MM.1S (cell line): ENCODE measurements around the gene TSSC4.

Experiments
- DNase-seq: peaks from one replicate; pipeline ENCODE4 v3.0.0-alpha.2; 2015
- H2AFZ ChIP-seq: fragments of 300-600 bp; sonication (generic); 2 replicates; pipeline ENCODE4 v1.6.0; 2016; ENCODE audit warnings: antibody characterized with exemption, low read length
- H3F3A ChIP-seq: fragments of 300-600 bp; sonication (generic); 2 replicates; pipeline ENCODE4 v1.6.1; 2016; ENCODE audit warnings: mild to moderate bottlenecking, antibody characterized with exemption, low read length, moderate library complexity, mixed read lengths; ENCODE audit not compliant: insufficient read depth
- H3K27ac ChIP-seq: fragments of 300-600 bp; sonication (generic); 2 replicates; pipeline ENCODE4 v1.5.1; 2016; ENCODE audit warnings: mild to moderate bottlenecking, low read length
- H3K27me3 ChIP-seq: fragments of 300-600 bp; sonication (generic); replicated peaks from 2 replicates; pipeline ENCODE4 v1.6.0; 2016; ENCODE audit warnings: low read length; ENCODE audit not compliant: insufficient read depth
- H3K36me3 ChIP-seq: fragments of 300-600 bp; sonication (generic); replicated peaks from 2 replicates; pipeline ENCODE4 v1.6.1; 2016; ENCODE audit warnings: mild to moderate bottlenecking, low read length, mixed read lengths; ENCODE audit not compliant: insufficient read depth
- H3K4me1 ChIP-seq: fragments of 300-600 bp; sonication (generic); 2 replicates; pipeline ENCODE4 v1.6.1; 2016; ENCODE audit warnings: low read length, mixed read lengths
- H3K4me2 ChIP-seq: fragments of 300-600 bp; sonication (generic); 2 replicates; pipeline ENCODE4 v1.6.0; 2016; ENCODE audit warnings: low read depth, low read length
- H3K4me3 ChIP-seq: fragments of 300-600 bp; sonication (generic); 2 replicates; pipeline ENCODE4 v1.5.1; 2016; ENCODE audit warnings: low read length, mixed read lengths
- H3K79me2 ChIP-seq: fragments of 300-600 bp; sonication (generic); 2 replicates; pipeline ENCODE4 v1.6.1; 2016; ENCODE audit warnings: mixed run types, low read length, mixed read lengths
- H3K9ac ChIP-seq: fragments of 300-600 bp; sonication (generic); 2 replicates; pipeline ENCODE4 v1.6.1; 2016; ENCODE audit warnings: low read length, mixed read lengths
- H3K9me2 ChIP-seq: fragments of 300-600 bp; sonication (generic); replicated peaks from 2 replicates; pipeline ENCODE4 v1.6.1; 2016; ENCODE audit warnings: mild to moderate bottlenecking, low read length, mixed read lengths; ENCODE audit not compliant: insufficient read depth
- H3K9me3 ChIP-seq: fragments of 300-600 bp; sonication (generic); replicated peaks from 2 replicates; pipeline ENCODE4 v1.6.1; 2016; ENCODE audit warnings: mild to moderate bottlenecking, low read length, mixed read lengths; ENCODE audit not compliant: insufficient read depth
- H4K20me1 ChIP-seq: fragments of 300-600 bp; sonication (generic); 2 replicates; pipeline ENCODE4 v1.6.1; 2016; ENCODE audit warnings: mild to moderate bottlenecking, low read length, moderate library complexity, mixed read lengths; ENCODE audit not compliant: insufficient read depth
- CTCF ChIP-seq: fragments of 300-600 bp; sonication (generic); IDR thresholded peaks from 2 replicates; pipeline ENCODE4 v1.5.1; 2016; ENCODE audit warnings: antibody characterized with exemption, low read length, mixed read lengths
- EZH2 ChIP-seq: fragments of 300-600 bp; sonication (generic); optimal IDR thresholded peaks from 2 replicates; pipeline ENCODE3; 2017; ENCODE audit warnings: low read depth, mild to moderate bottlenecking, antibody characterized with exemption, low read length, mixed read lengths
- EZH2phosphoT487 ChIP-seq: fragments of 300-600 bp; sonication (generic); IDR thresholded peaks from 2 replicates; pipeline ENCODE4 v1.6.1; 2018; ENCODE audit warnings: antibody characterized with exemption, low read length

The TSSC4 gene

DNA sequence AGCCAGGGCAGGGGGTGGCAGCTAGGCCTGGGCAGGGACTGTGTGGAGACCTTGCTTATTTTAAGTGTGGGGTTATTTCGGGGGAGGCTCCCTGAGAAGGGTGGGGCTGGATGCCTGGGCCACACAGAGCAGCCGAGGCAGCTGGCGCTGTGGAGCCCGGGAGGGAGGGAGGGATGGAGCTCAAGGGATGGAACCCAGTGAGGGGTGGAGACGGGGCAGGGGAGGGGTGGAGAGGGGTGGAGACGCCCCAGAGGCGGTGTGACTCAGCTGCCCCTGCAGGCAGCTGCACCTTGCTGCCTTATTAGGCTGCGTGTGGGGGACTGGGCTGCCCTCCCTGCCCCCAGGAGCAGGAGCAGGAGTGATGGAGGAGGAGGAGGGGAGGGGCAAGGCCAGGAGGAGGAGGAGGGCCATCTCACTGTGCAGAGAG lies 9.8 kb upstream of the TSSC4 start:
- peaks cover 23% of the 10 kb centered on the region for H3K27me3 ChIP-seq
- TF ChIP-seq EZH2 (no peak), EZH2phosphoT487 (no peak), CTCF (no peak)
- H3F3A ChIP-seq: no peaks in the 10 kb centered on the region
- no peak for DNase-seq
- H3K79me2 ChIP-seq: no peaks in the 10 kb centered on the region
- H3K36me3 ChIP-seq: no peaks in the 10 kb centered on the region
- H3K27ac ChIP-seq: no peak overlapping the region
- H3K9ac ChIP-seq: no peak overlapping the region
- no peaks in the 10 kb centered on the region for H3K9me2 ChIP-seq
- H3K4me2 ChIP-seq: no peak overlapping the region
- H3K9me3 ChIP-seq: no peaks in the 10 kb centered on the region
- H3K4me3 ChIP-seq: no peak overlapping the region
- H3K4me1 ChIP-seq: peaks cover 19% of the 10 kb centered on the region
- no peaks in the 10 kb centered on the region for H4K20me1 ChIP-seq
- H2AFZ ChIP-seq: no peak overlapping the region

DNA sequence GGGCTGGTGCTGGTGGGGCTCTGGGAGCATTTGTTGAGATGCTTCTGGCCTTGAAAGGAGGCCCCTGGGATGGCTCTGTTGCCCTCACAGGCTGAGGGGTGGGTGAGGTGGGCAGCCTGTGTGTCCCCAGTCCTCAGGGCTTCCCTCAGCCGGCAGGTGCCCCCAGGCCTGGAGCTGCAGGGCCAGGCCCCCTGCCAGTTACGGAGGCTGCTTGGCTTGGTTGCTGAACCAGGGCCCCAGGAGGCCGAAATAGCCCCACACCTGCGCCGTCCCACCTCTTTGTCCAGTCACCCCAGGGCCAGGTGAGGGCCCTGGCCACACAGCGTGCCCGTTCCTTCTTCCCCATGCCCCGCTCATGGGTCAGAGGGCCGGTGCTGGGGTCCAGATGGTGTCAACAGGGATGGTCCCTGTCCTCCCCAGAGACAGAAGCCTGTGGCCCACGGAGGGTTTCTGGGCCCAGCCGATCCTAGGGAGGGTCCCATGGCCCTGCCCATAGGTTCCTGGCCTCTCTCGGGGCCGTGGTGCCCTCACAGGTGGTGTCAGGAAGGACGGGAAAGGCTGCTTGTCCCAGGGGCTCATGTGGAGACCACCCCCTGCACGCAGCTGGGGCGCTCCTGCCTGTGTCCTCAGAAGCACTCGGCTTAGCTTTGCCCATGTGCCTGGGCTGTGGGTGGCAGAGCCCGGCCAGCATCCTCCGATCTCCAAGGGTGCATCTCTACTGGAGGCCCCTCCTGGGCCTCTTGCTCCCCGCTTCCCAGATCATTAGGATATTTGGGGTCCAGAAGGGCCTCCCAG lies 9.2 kb upstream of the TSSC4 start:
- Histone ChIP-seq H3K4me3 (no peak overlapping the region), H3K36me3 (no peaks in the 10 kb centered on the region), H3K79me2 (no peaks in the 10 kb centered on the region), H2AFZ (no peak overlapping the region), H3F3A (no peaks in the 10 kb centered on the region), H3K27ac (no peak overlapping the region), H4K20me1 (no peaks in the 10 kb centered on the region), H3K4me2 (no peak overlapping the region), H3K9ac (no peak overlapping the region), H3K9me3 (no peaks in the 10 kb centered on the region), H3K9me2 (no peaks in the 10 kb centered on the region), H3K27me3 (peaks cover 23% of the 10 kb centered on the region), H3K4me1 (peaks cover 14% of the 10 kb centered on the region)
- no peak for DNase-seq
- TF ChIP-seq EZH2phosphoT487 (no peak), CTCF (no peak), EZH2 (no peak)

- Histone ChIP-seq H3K9me2 (no peaks in the 10 kb centered on the region), H3K9ac (no peak overlapping the region), H3K9me3 (no peaks in the 10 kb centered on the region), H3K4me1 (peaks cover 3% of the 10 kb centered on the region), H3K4me2 (no peak overlapping the region), H2AFZ (no peak overlapping the region), H3K36me3 (no peaks in the 10 kb centered on the region), H3K4me3 (no peak overlapping the region), H4K20me1 (no peaks in the 10 kb centered on the region), H3K79me2 (no peaks in the 10 kb centered on the region), H3K27me3 (peaks cover 23% of the 10 kb centered on the region), H3F3A (no peaks in the 10 kb centered on the region), H3K27ac (no peak overlapping the region)
- no peak for DNase-seq
- TF ChIP-seq EZH2phosphoT487 (no peak), EZH2 (no peak), CTCF (no peak)
Measured at GRCh38 chr11:2392241-2392959, 8.2 kb upstream of the TSSC4 start.
